Neural crest cell (in vitro differentiated cells): ENCODE data around the gene SLC39A5. TPM values are rescaled to one million over a fixed set of nuclear protein-coding genes. Genes with fewer than 3 reads are reported as not detected.
"Not testable (repeated sequence)": the region's sequence is repeated elsewhere in the genome, so short reads cannot be mapped to it uniquely, and the experiment has no call there.

Experiments used
- DNase-seq: peaks from one replicate; pipeline ENCODE4 v3.0.0; 2021; ENCODE audit warnings: low read depth, mixed read lengths, low spot score
- H3K27ac Mint-ChIP-seq: one replicate; pipeline ENCODE4 v1.8.0; 2021; ENCODE audit warnings: mild to moderate bottlenecking, mixed read lengths; ENCODE audit not compliant: unreplicated experiment
- H3K27me3 Mint-ChIP-seq: 2 replicates; pipeline ENCODE4 v1.8.0; 2021; ENCODE audit warnings: low read depth, mild to moderate bottlenecking, mixed read lengths
- H3K36me3 Mint-ChIP-seq: 2 replicates; pipeline ENCODE4 v1.8.0; 2021; ENCODE audit warnings: low read depth, mild to moderate bottlenecking, mixed read lengths
- H3K4me1 Mint-ChIP-seq: 2 replicates; pipeline ENCODE4 v1.8.0; 2021; ENCODE audit warnings: mixed read lengths
- H3K4me3 Mint-ChIP-seq: one replicate; pipeline ENCODE4 v1.8.0; 2021; ENCODE audit warnings: mild to moderate bottlenecking, mixed read lengths
- H3K9me3 Mint-ChIP-seq: 2 replicates; pipeline ENCODE4 v1.8.0; 2021; ENCODE audit warnings: mixed read lengths
- total RNA-seq: library from RNA; stranded (reverse); gene quantifications from 2 replicates; pipeline ENCODE4 v1.2.1, GENCODE V29; 2021
- TF ChIP-seq, protein P1 (sequence below): fragments of 200-600 bp; sonication (generic); conservative IDR thresholded peaks from 2 replicates; pipeline ENCODE4 v1.5.0; 2021; ENCODE audit warnings: antibody characterized with exemption, mild to moderate bottlenecking

Gene SLC39A5
- total RNA-seq, 1 donor from 2014 or later = 0.65 TPM

DNA sequence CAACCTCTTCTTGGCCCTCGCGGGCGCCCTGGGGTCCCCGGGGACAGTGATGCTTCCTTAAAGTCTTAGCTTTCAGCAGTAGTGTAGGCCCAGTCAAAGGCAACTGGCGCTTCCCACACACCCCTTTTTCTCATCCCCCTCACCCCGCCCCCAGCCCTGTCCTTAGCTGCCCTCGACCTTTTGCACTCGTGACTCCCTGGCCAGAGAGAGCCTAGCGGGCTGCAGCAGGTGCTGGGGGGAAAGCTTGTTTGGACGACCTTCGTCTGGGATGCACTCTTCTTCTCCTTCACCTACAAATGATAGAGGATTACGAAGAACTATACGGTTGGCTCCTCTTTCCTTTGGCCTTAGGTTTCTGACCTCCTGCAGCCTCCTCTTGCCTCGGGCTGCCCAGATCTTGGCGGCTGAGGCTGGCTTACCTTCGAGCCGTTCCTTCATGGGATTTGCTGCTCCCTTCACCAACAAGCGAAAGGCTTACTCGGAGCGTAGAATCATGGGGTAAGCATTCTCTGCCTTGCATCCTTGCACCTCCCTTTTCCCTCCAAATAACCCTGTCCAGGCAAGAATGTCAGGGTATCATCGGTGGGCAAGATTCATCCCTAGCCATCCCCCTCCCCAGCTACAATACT is 37.7 kb downstream of the SLC39A5 start:
- peaks cover 16% of the 10 kb centered on the region for H3K4me1 Mint-ChIP-seq
- peak overlapping the region; percentile 92 for H3K4me3 Mint-ChIP-seq
- TF ChIP-seq, protein P1, sequence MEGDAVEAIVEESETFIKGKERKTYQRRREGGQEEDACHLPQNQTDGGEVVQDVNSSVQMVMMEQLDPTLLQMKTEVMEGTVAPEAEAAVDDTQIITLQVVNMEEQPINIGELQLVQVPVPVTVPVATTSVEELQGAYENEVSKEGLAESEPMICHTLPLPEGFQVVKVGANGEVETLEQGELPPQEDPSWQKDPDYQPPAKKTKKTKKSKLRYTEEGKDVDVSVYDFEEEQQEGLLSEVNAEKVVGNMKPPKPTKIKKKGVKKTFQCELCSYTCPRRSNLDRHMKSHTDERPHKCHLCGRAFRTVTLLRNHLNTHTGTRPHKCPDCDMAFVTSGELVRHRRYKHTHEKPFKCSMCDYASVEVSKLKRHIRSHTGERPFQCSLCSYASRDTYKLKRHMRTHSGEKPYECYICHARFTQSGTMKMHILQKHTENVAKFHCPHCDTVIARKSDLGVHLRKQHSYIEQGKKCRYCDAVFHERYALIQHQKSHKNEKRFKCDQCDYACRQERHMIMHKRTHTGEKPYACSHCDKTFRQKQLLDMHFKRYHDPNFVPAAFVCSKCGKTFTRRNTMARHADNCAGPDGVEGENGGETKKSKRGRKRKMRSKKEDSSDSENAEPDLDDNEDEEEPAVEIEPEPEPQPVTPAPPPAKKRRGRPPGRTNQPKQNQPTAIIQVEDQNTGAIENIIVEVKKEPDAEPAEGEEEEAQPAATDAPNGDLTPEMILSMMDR = no peak
- no peak for DNase-seq
- no peaks in the 10 kb centered on the region for H3K27me3 Mint-ChIP-seq
- no peaks in the 10 kb centered on the region for H3K9me3 Mint-ChIP-seq
- H3K27ac Mint-ChIP-seq = no peak overlapping the region
- peaks cover 9% of the 10 kb centered on the region for H3K36me3 Mint-ChIP-seq

DNA sequence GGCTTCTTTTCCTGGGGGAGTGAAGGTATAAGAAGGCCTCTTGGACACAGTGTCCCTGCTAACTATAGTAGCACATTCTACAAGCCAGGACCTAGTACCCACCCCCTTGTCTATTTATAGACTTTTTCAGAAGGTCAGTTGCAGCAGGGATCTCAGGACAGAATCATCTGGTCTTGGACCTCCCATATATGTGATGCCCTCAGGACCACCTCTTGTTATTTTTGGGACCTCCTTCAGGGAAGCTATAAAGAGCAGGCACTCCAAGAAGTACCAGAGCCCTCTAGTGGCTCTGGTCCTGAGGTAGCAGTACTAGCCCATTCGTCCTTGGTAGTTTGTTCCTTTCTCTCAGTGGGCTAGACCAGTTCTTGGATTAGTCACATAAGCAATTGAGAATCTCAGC is 41.2 kb downstream of the SLC39A5 start:
- Mint-ChIP-seq H3K36me3 (peaks cover 22% of the 10 kb centered on the region), H3K4me3 (no peak overlapping the region), H3K27me3 (no peaks in the 10 kb centered on the region), H3K27ac (no peak overlapping the region), H3K9me3 (no peaks in the 10 kb centered on the region), H3K4me1 (peaks cover 16% of the 10 kb centered on the region)
- TF ChIP-seq, protein P1 = peak; percentile 52
- DNase-seq = no peak

DNA sequence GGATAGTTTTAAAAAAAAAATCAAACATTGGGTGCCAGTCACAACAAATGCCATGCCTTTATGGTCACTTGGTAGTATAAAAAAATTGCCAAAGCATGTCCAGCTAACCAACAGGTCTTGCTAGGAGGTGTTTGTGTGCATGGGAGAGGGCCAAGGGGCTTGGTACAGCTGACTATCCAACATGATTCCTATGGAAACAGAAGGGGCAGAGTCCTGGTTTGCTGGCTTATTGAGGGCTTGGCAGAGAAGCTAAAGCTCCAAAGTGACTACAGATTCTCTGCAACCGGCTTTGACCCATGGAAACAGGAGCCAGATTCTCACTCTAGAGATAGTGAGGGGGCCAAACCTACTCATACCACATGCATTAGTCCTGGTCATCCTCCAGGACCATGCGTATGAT is 42.6 kb downstream of the SLC39A5 start:
- H3K9me3 Mint-ChIP-seq, DNase-seq, H3K4me1 Mint-ChIP-seq, H3K27ac Mint-ChIP-seq, H3K27me3 Mint-ChIP-seq, H3K4me3 Mint-ChIP-seq: not testable (repeated sequence)
- H3K36me3 Mint-ChIP-seq = peaks cover 22% of the 10 kb centered on the region

DNA sequence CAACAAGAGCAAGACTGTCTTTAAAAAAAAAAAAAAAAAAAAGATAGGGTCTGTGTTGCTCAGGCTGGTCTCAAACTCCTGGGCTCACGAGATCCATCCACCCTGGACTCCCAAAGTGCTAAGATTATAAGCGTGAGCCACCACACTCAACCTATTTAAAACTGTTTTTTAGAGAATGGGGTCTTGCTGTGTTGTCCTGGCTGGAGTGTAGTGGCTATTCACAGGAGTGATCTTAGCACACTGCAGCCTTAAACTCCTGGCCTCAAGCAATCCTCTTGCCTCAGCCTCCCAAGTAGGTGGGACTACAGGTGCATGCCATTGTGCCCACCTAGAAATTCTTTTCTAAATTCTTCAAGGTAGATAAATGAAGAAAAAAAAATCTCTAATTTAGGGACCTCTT is 44.4 kb downstream of the SLC39A5 start:
- Mint-ChIP-seq H3K4me1 (no peaks in the 10 kb centered on the region), H3K36me3 (peaks cover 26% of the 10 kb centered on the region), H3K4me3 (no peak overlapping the region), H3K27me3 (no peaks in the 10 kb centered on the region), H3K9me3 (no peaks in the 10 kb centered on the region), H3K27ac (no peak overlapping the region)
- no peak for DNase-seq
- TF ChIP-seq, protein P1 = no peak

DNA sequence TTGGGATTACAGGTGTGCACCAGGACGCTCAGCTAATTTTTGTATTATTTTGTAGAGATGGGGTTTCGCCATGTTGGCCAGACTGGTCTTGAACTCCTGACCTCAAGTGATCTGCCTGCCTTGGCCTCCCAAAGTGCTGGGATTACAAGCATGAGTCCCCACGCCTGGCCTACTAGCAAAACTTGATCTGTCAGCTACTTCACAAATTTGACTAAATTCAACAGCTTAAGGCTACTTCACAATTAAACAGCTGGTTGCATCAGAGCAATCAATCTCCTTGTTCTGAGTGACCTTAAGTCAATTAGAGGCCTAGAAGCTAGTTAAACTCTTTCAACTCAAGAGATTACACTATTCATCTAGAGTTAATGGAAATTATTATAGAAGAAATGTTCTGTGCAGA is 49.1 kb downstream of the SLC39A5 start:
- Mint-ChIP-seq H3K4me1 (no peaks in the 10 kb centered on the region), H3K9me3 (no peaks in the 10 kb centered on the region), H3K4me3 (no peak overlapping the region), H3K27ac (no peak overlapping the region), H3K36me3 (peaks cover 23% of the 10 kb centered on the region), H3K27me3 (no peaks in the 10 kb centered on the region)
- no peak for DNase-seq
- TF ChIP-seq, protein P1 = no peak

DNA sequence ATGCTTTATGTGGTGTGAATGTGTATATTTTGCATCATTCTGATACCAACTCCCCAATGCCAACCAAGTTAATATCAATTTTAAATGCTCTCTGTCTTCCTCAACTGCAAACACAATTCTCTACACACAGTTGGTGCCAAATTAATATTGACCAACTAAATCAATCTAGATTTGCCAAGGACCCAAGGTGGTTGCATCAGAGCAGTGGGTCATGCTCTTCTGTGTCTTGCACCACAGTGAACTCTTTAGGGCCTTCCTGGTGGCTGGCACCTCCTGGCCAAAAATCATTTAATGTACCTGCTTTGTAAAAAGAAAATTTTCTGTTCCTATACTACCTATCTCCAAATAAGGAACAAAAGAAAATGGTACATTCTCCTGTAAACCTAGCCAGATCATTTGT is 51.0 kb downstream of the SLC39A5 start:
- TF ChIP-seq, protein P1 = no peak
- H3K36me3 Mint-ChIP-seq = peaks cover 20% of the 10 kb centered on the region
- no peaks in the 10 kb centered on the region for H3K9me3 Mint-ChIP-seq
- no peak overlapping the region for H3K4me3 Mint-ChIP-seq
- H3K27me3 Mint-ChIP-seq = no peaks in the 10 kb centered on the region
- H3K27ac Mint-ChIP-seq = no peak overlapping the region
- no peak for DNase-seq
- no peaks in the 10 kb centered on the region for H3K4me1 Mint-ChIP-seq
